HG03135 (cell line): ENCODE results near the gene MED14.
"Not testable (repeated sequence)": the region's sequence is repeated elsewhere in the genome, so short reads cannot be mapped to it uniquely, and the experiment has no call there.

Source experiments
- ATAC-seq: cut with Tn5 transposase; IDR thresholded peaks from one replicate; pipeline ENCODE4 v1.9.1; 2021; ENCODE audit warnings: mild to moderate bottlenecking, moderate library complexity; ENCODE audit not compliant: unreplicated experiment

The MED14 gene

GRCh38 chrX:40735325-40736169, at the start of gene MED14:
TSS of gene MED14 (minus strand) at chrX:40735542. CDS start at chrX:40735412, 130 bp downstream.
- ATAC-seq, result peak; percentile 94

- ATAC-seq, result no peak
These were observed 49.3 kb upstream of the MED14 start for GRCh38 chrX:40784516-40785151.

- not testable (repeated sequence) for ATAC-seq
These were observed 47.4 kb upstream of the MED14 start for GRCh38 chrX:40782644-40783259.

GRCh38 chrX:40780951-40781350, 45.6 kb upstream of the MED14 start:
- no peak for ATAC-seq

- ATAC-seq, result no peak
These were observed 44.7 kb upstream of the MED14 start for GRCh38 chrX:40780082-40780481.

- ATAC-seq, result no peak
These were observed 43.7 kb upstream of the MED14 start for GRCh38 chrX:40778861-40779575.

- ATAC-seq, result no peak
These were observed 38.5 kb upstream of the MED14 start for GRCh38 chrX:40773809-40774208.

- no peak for ATAC-seq
These were observed 37.8 kb upstream of the MED14 start for GRCh38 chrX:40773188-40773587.

- ATAC-seq, result no peak
These were observed 36.9 kb upstream of the MED14 start for GRCh38 chrX:40772290-40772689.

GRCh38 chrX:40761762-40762161, 26.4 kb upstream of the MED14 start:
- ATAC-seq, result no peak

- no peak for ATAC-seq
These were observed 24.0 kb upstream of the MED14 start for GRCh38 chrX:40759374-40759773.

- no peak for ATAC-seq
These were observed 21.7 kb upstream of the MED14 start for GRCh38 chrX:40757058-40757457.

GRCh38 chrX:40755291-40756249, 20.2 kb upstream of the MED14 start:
- no peak for ATAC-seq

- ATAC-seq, result no peak
These were observed 14.5 kb upstream of the MED14 start for GRCh38 chrX:40749681-40750494.

- ATAC-seq, result no peak
These were observed 13.6 kb upstream of the MED14 start for GRCh38 chrX:40748977-40749376.

- ATAC-seq, result no peak
These were observed 11.2 kb upstream of the MED14 start for GRCh38 chrX:40746521-40746920.

- no peak for ATAC-seq
These were observed 796 bp upstream of the MED14 start for GRCh38 chrX:40736170-40736505.

GRCh38 chrX:40734971-40735324, 394 bp downstream of the MED14 start:
- ATAC-seq, result no peak

GRCh38 chrX:40733706-40734105, 1.6 kb downstream of the MED14 start:
- ATAC-seq, result no peak
